ENCODE results near the gene DLGAP1. TPM values are rescaled to one million over a fixed set of nuclear protein-coding genes. Genes with fewer than 3 reads are reported as not detected.

The DLGAP1 gene
- total and polyA plus RNA-seq, 2 donors (not counting 1 experiment from before 2014, with no cell fraction given), result 0.07 to 0.61 TPM

- POLR2A ChIA-PET, result no interaction called here
- no peak overlapping the region for H2AFZ ChIP-seq (ENCODE audit: insufficient read depth, low read depth, low read length, poor library complexity, severe bottlenecking)
- CTCF ChIA-PET, result no interaction called here
- no peak overlapping the region for H3K4me2 ChIP-seq (replicated peaks; ENCODE audit: low read depth, low read length, poor library complexity, severe bottlenecking)
- WGBS (ENCODE audit: insufficient coverage), result no CpG with 5 or more reads among the region's 1 CpG
- H3K36me3 ChIP-seq (replicated peaks in 1 of 2; ENCODE audit: control extremely low read depth in 1 of 2, control insufficient read depth in 1 of 2, extremely low read depth in 1 of 2, insufficient read depth in 2 of 2, low read length in 1 of 2), result no peaks in the 10 kb centered on the region
- TF ChIP-seq CTCF (IDR thresholded peaks at IDR 0.05) (no peak), EZH2 (IDR thresholded peaks at IDR 0.05; ENCODE audit: borderline replicate concordance, insufficient read depth, low read depth, low read length, poor library complexity, severe bottlenecking) (no peak)
- intact Hi-C loops (cut with micrococcal nuclease), result no loop called here
- no peaks in the 10 kb centered on the region for H3K79me2 ChIP-seq (ENCODE audit: control insufficient read depth, insufficient read depth, low read length)
- no peaks in the 10 kb centered on the region for H3K9me3 ChIP-seq (ENCODE audit: control extremely low read depth in 1 of 3, control insufficient read depth in 2 of 3, insufficient read depth in 1 of 3, low read length in 2 of 3)
- H3K4me3 ChIP-seq (ENCODE audit: control extremely low read depth in 1 of 5, extremely low read depth in 1 of 5, insufficient read depth in 1 of 5, low read depth in 2 of 5, low read length in 4 of 5), result no peak overlapping the region
- Mint-ChIP-seq H3K4me1 (no peaks in the 10 kb centered on the region), H3K9me3 (ENCODE audit: insufficient read depth) (no peaks in the 10 kb centered on the region), H3K27ac (no peak overlapping the region), H3K27me3 (no peaks in the 10 kb centered on the region), H3K4me3 (no peak overlapping the region)
- H3K9ac ChIP-seq (ENCODE audit: low read length), result no peak overlapping the region
- H3K27ac ChIP-seq (ENCODE audit: low read length in 2 of 2), result no peak overlapping the region
- DNase-seq (no peak), ATAC-seq (ENCODE audit: low read depth) (no peak)
- H4K20me1 ChIP-seq (ENCODE audit: control insufficient read depth, insufficient read depth, low read length, poor library complexity, severe bottlenecking), result no peaks in the 10 kb centered on the region
- H3K4me1 ChIP-seq (ENCODE audit: control insufficient read depth in 2 of 2, insufficient read depth in 2 of 2, low read length in 2 of 2), result no peaks in the 10 kb centered on the region
- no peaks in the 10 kb centered on the region for H3K27me3 ChIP-seq (replicated peaks in 1 of 4; ENCODE audit: control extremely low read depth in 1 of 4, control insufficient read depth in 3 of 4, insufficient read depth in 4 of 4, low read length in 3 of 4)
Observed at GRCh38 chr18:4126939-4127338, 328.2 kb downstream of the DLGAP1 start.

GRCh38 chr18:4125627-4126230, 329.4 kb downstream of the DLGAP1 start:
- no peaks in the 10 kb centered on the region for H3K27me3 ChIP-seq (replicated peaks in 1 of 4; ENCODE audit: control extremely low read depth in 1 of 4, control insufficient read depth in 3 of 4, insufficient read depth in 4 of 4, low read length in 3 of 4)
- H3K36me3 ChIP-seq (replicated peaks in 1 of 2; ENCODE audit: control extremely low read depth in 1 of 2, control insufficient read depth in 1 of 2, extremely low read depth in 1 of 2, insufficient read depth in 2 of 2, low read length in 1 of 2), result no peaks in the 10 kb centered on the region
- no peaks in the 10 kb centered on the region for H3K4me1 ChIP-seq (ENCODE audit: control insufficient read depth in 2 of 2, insufficient read depth in 2 of 2, low read length in 2 of 2)
- Mint-ChIP-seq H3K9me3 (ENCODE audit: insufficient read depth) (no peaks in the 10 kb centered on the region), H3K4me1 (no peaks in the 10 kb centered on the region), H3K27me3 (no peaks in the 10 kb centered on the region), H3K27ac (no peak overlapping the region), H3K4me3 (no peak overlapping the region)
- no peaks in the 10 kb centered on the region for H3K79me2 ChIP-seq (ENCODE audit: control insufficient read depth, insufficient read depth, low read length)
- no peaks in the 10 kb centered on the region for H3K9me3 ChIP-seq (ENCODE audit: control extremely low read depth in 1 of 3, control insufficient read depth in 2 of 3, insufficient read depth in 1 of 3, low read length in 2 of 3)
- POLR2A ChIA-PET, result no interaction called here
- no peak overlapping the region for H3K4me3 ChIP-seq (ENCODE audit: control extremely low read depth in 1 of 5, extremely low read depth in 1 of 5, insufficient read depth in 1 of 5, low read depth in 2 of 5, low read length in 4 of 5)
- no peaks in the 10 kb centered on the region for H4K20me1 ChIP-seq (ENCODE audit: control insufficient read depth, insufficient read depth, low read length, poor library complexity, severe bottlenecking)
- H2AFZ ChIP-seq (ENCODE audit: insufficient read depth, low read depth, low read length, poor library complexity, severe bottlenecking), result no peak overlapping the region
- H3K27ac ChIP-seq (ENCODE audit: low read length in 2 of 2), result no peak overlapping the region
- no peak overlapping the region for H3K9ac ChIP-seq (ENCODE audit: low read length)
- DNase-seq (no peak), ATAC-seq (ENCODE audit: low read depth) (no peak)
- 75% methylated on average over 4 of the region's 6 CpGs for WGBS (ENCODE audit: insufficient coverage)
- CTCF ChIA-PET, result no interaction called here
- intact Hi-C loops (cut with micrococcal nuclease), result no loop called here
- TF ChIP-seq EZH2 (IDR thresholded peaks at IDR 0.05; ENCODE audit: borderline replicate concordance, insufficient read depth, low read depth, low read length, poor library complexity, severe bottlenecking), result no peak
- TF ChIP-seq CTCF (IDR thresholded peaks at IDR 0.05), result no peak
- H3K4me2 ChIP-seq (replicated peaks; ENCODE audit: low read depth, low read length, poor library complexity, severe bottlenecking), result no peak overlapping the region
